ENCODE measurements around the gene CSF2RB.

The CSF2RB gene

DNA sequence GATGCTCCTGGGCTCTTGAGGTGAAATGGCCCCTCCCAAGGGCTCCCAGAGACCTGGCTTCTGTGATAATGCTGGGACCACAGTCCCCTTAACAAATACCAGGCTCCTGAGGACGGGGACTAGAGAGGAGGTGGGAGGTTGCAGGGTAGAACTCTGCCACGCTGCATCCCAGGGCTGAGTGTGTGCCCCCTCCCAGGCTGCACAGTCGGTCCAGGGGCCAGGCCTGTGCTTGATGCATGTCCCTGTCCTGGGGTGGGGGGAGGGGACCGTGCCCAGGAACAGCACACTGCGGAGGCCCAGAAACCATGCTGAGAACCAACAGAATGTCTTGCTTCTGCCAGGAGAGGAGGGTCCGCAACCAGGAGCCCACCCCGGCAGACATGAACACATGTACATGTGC lies 9.3 kb downstream of the CSF2RB start:
- DNase-seq = no peak

DNA sequence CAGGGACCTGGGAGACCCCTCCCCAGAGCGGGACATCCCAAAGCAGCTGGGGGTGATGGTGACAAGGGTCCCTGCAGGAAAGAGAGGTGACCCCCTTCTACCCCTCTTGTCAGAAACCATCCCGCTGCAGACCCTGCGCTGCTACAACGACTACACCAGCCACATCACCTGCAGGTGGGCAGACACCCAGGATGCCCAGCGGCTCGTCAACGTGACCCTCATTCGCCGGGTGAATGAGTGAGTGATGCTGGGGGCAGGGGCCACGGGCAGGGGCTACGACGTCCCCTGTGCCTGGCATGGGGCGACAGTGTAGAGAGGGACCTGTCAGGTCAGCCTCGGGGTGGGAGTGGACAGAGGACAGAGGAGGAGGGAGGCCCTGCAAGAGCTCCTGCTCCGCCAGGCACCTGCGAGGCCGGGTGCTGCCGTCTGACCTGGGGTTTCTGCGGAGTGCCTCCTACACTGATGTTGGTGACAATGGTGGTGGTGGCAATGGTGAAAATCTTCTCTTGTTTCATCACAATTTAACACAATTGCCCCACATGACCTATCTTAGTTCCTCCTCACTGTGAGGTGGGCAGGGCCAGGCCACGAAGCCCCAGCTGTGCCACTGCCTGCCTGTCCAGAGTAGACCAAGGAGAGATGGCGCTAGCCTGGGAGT lies 9.8 kb downstream of the CSF2RB start:
- no peak for DNase-seq

DNA sequence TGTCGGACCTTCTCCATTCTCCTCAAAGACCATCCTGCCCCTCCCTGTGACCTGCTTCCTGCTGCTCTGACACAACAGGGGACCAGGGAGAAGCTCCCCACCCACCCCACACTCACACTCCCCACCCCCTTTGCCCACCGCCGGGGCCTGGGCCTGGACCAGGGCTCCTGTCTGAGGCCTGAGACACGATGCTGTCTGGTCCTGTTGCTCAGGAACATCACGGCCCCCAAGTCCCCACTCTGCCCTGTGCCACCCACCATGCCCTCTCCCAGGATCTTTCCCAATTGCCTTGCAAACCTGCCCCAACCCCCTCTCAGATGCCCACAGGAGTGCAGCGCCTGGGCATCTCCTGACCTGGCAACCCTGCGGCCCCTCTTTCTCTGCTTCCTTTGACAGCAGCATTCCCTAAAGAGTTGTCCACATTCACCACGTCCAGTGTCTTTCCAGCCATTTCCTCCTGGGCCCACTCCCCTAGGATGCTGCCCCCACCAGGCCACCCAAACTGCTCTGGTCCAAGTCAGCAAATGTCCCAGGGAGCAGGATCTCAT lies 10.8 kb downstream of the CSF2RB start:
- no peak for DNase-seq

DNA sequence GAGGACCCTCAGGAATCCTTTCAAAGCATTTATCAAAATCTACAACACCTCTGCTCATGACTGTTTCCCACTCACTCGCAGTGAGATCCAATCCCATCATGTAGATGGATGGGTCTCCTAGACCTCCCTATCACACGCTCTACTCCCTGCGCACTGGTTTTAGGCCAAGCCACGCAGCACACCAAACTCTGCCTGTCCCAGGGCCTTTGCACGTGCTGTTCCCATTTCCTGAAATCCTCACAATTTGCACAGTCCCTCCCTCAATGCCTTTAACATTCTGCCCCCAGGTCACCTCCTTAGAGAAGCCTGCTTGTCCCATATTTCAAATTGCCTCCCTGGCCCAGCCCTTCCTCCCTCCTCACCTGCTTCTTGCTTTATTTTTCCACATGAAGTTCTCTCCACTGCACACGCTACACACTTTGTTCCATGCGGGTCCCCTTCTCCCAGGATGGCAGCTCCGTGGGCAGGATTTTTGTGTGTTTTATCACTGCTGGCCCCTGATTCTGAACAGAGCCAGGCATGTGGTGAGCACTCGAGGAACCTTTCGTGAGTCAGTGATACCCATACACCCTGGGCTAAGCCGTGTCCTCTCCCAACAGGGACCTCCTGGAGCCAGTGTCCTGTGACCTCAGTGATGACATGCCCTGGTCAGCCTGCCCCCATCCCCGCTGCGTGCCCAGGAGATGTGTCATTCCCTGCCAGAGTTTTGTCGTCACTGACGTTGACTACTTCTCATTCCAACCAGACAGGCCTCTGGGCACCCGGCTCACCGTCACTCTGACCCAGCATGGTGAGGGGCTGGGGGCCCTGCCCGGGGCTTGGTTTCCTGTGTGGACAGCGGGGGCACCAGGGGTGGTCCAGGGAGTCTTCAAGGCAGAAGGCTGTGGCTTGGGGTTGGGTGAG lies 12.2 kb downstream of the CSF2RB start:
- no peak for DNase-seq

DNA sequence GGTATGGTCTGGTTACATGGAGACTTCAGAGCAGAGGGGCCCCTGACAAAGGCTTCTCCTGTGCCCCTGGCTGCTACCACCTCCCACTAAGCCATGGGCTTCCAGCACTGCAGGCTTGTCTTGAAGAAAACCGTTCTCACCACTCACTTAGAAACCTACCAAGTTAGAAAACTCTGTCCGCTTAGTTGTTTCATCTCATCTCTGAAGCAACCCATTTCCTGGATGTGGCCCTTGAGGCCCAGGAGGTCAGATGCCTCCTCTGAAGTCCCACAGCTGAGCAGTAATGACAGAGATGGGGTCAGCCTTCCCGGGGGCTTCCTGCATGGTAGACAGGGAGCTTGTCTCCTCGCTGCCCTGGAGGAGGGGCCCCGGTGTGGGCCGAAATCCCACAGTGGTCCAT lies 12.9 kb downstream of the CSF2RB start:
- no peak for DNase-seq

DNA sequence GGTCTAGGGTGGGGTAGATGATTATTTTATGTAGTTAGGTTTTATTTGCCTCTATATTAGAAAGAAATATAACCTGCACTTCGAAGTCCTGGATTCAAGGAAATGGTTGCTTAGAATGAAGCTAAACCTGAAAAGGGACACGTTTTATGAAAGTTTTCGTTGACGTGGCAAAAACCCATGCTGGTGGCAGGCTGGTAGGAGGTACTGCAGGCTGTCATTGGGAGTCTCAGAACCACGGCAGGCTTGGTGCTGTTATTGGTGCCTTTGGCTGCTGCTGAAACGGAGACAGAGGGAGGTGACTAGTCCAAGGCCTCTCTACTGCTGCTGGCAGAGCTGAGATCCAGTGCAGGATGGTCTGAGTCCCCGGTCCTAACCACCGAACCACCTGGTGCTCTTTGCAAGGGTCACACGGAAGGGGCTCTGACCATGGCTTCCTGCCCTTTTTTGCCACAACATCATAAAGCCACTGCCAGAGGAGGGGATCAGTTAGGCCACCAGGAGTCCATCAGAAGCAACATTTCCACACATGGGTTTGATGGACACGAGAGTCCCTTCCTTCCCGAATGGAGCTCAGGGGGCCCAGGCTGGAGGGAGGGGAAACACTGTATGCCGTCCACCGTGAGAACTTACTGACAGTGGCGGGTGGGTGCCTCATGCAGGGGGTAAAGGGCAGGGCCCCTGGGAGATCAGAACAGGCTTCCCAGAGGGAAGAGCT lies 13.4 kb downstream of the CSF2RB start:
- DNase-seq = no peak

DNA sequence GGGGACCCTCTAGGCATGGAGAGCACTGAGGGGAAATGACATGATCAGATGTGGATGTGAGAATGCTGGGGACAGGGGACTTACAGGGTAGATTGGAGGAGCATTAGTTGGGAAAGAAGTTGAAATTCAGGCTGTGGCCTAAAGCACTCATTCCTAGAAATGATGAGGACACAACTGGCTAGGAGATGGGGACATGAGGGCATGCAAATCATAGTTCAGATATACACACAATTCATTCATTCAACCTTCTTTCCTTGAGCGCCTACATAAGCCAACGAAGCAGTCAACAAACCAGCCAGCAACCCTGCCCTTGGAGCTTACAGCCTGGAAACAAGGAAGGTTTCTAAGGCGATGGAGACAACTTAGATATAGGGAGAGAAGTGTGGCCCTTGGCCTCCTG lies 14.2 kb downstream of the CSF2RB start:
- no peak for DNase-seq

DNA sequence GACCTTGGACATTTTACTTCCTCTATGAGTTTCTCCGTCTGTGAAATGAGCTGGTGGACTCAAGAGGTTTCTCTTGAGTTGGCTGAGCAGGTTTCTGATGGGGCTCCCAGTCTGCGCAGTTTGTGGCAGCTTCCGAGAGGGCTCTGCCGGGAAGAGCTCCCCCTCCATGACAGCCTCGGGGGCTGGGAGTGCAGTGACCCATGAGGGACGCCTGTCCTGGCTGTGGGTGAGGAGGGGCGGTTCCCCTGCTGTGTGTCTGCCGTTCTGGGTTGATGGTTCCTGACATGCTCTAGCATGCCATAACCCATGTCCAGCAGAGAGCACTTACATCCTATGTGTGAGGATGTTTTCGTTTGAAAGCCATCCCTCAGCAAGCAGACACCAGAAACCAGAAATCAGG lies 14.8 kb downstream of the CSF2RB start:
- DNase-seq = no peak

DNA sequence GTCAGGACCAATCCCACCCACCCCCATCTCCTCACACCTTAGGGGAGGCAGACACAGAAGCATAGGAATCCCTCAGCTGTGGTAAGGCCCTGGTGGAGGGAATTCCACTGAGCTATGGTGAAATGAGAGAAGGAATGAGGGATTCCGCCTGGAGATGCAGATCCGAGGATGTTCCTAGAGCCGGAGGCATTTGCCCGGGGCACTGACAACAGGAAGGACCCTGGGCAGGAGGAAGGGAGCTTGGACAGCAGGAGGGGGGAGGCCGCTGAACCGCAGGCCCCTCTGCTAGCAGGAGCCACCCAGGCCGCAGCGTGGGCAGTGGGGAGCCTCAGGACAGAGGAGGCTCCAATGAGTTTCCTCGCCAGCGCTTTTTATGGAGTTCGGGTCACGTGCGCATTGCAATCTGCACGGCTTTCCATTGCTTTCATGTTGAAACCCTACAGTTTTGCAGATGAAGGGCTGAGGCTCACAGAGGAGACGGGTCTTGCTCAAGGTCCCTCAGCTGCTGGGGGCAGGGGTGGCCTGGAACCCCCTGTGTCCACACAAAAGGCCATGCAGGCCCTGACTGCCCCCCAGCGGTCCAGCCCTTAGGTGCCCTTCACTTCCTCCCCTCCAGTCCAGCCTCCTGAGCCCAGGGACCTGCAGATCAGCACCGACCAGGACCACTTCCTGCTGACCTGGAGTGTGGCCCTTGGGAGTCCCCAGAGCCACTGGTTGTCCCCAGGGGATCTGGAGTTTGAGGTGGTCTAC lies 15.5 kb downstream of the CSF2RB start:
- DNase-seq = no peak

DNA sequence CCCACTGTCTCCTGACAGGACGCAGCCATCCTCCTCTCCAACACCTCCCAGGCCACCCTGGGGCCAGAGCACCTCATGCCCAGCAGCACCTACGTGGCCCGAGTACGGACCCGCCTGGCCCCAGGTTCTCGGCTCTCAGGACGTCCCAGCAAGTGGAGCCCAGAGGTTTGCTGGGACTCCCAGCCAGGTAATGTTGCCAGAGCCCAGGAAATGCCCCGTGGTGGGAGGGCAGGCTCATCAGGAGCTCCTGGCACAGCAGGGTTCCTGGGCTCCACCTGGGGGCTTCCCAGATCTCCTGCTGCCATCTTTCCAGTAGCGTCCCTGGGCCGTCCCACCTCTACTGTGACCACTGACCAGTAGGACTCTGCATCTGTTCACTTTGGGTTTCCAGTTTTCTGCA lies 16.2 kb downstream of the CSF2RB start:
- no peak for DNase-seq

DNA sequence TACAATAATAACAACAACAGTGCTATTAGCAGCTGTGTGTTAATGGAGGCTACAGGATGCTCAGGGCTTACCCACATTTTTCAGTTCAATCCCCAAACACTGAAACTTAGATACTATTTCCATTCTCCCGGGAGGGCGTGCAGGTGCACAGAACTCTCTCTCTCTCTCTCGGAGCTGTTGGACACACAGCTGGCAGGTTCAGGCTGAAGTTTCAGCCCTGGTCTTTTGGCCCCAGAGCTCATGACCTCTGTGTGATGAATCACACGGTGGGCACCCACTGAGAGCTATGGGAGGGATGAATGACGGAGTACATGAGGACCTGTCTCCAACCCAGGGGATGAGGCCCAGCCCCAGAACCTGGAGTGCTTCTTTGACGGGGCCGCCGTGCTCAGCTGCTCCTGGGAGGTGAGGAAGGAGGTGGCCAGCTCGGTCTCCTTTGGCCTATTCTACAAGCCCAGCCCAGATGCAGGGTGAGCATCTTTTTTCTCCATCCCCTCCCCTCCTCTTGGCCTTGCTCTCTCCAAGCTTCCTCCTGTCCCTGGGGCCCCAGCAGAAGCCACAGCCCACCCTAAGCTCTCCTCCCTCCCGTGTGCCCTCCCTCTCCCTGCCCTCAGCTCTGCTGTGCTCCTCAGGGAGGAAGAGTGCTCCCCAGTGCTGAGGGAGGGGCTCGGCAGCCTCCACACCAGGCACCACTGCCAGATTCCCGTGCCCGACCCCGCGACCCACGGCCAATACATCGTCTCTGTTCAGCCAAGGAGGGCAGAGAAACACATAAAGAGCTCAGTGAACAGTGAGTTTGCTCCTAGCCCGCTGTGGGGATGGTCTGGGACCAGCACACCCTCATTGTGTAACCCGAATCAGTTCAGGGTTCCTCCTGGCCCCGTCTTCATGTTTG lies 16.9 kb downstream of the CSF2RB start:
- DNase-seq = no peak

DNA sequence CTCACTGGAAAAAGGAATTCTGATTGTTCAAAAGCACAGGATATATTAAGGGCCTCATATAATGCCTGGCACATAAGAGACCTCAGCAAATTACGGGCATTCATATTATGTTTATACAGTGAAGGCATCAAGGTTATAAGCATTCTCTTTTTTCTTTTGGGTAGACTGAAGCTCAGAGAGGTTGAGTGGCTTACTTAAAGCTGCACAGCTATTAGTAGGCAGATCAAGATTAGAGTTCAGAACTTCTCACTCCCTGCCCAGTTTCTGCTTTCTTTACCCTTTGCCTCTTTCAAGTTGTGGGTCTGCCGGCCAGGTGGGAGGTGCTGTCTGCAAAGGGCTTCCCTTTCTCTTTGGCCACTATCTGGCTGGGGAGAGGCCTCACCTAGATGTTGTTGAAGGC lies 18.0 kb downstream of the CSF2RB start:
- DNase-seq = no peak

DNA sequence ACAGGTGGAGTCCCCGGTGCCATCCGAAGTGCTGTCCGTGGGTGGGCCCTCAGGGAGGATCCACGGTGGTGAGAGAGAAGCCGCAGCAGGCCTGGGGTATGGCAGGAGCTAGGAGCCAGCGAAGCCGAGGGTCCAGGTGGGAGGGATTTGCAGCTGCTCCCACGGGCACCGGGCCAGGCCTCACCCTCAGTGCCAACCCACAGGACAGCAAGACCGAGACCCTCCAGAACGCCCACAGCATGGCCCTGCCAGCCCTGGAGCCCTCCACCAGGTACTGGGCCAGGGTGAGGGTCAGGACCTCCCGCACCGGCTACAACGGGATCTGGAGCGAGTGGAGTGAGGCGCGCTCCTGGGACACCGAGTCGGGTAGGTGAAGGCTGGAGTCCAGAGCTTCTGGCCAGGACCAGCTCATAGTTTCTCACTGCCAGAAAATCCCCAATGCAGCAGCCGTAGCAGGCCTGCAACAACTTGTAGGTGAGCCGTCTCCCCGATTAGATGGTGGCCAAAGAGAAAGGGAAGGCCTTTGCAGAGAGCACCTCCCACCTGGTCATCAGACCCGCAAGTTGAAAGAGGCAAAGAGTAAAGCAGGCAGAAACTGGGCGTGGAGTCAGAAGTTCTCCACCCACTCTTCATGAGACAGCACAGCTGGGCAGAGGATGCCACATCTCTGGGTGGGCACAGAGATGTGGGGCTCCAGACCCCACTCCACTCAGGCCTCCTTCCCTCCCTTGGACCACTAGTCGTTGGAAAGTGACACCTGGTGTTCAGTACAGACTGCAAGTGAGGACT lies 20.4 kb downstream of the CSF2RB start:
- DNase-seq = no peak

DNA sequence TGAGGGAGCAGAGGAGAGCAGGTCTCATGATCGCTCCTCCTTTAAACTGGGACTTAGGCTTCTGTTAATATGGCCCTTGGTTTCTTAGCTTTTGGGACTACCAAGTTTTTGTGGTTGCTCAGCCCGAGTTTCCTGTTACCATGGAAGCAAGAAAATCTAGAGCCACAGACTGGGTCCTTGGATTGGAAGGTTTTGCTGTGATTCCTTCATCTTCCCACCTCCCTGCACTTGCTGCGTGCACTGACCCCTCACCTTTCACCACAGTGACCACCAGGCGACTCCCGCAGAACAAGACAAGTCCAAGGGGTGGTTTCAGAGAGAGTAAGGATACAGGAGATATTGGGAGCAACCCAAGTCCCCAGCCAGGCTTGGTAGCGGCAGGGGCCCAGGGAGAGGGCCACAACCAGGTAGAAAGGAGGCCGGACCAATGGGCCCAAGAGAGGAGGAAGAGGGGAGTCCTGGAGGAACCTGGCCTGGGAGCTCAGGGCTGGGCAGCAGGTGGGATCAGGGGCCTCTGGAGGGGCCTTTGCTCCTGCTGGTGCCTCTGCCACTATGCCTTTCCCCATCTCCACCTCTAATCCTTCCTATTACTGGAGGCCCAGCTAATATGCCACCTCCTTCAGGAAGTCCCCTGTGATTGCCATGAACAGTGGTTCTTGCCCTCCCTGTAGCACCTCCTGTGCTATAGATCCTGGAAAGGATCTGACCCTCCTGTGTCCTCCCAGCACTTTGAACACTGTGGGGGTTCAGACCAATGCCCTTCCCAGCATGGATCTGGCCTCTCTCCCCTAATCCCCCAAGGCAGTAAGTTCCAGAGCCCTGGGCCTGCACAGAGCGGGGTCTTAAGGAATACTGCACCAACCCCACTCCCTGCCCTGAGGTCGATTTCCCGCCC lies 21.2 kb downstream of the CSF2RB start:
- no peak for DNase-seq

DNA sequence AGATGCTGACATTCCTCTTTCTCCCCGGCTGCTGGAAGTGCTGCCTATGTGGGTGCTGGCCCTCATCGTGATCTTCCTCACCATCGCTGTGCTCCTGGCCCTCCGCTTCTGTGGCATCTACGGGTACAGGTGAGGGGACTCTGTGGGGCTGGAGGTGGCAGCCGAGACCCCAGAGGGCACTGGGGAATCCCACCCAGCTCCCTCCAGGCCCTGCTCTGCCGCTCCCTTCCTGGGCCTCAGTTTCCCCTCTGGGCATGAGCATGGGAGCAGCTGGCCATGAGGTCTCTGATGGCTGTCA lies 21.8 kb downstream of the CSF2RB start:
- no peak for DNase-seq

DNA sequence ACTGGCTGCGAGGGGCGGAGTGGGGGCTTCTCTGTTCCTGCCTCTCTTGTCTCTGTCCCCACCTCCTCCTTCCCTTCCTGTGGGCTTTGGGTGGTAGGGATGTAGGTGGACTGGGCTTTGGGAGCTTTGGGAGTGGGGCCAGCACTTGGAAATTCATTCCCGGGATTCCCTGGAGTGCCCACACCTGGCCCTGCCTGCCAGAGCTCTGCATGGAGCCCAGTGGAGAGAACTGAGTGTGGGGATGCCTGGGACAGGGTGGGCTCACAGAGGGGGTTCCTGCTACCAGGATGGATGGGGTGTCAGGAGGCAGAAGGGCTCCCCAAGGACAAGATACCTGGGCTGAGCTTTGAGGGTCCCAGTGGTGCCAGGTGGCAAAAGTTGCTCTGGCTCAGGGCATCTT lies 22.3 kb downstream of the CSF2RB start:
- DNase-seq = no peak

DNA sequence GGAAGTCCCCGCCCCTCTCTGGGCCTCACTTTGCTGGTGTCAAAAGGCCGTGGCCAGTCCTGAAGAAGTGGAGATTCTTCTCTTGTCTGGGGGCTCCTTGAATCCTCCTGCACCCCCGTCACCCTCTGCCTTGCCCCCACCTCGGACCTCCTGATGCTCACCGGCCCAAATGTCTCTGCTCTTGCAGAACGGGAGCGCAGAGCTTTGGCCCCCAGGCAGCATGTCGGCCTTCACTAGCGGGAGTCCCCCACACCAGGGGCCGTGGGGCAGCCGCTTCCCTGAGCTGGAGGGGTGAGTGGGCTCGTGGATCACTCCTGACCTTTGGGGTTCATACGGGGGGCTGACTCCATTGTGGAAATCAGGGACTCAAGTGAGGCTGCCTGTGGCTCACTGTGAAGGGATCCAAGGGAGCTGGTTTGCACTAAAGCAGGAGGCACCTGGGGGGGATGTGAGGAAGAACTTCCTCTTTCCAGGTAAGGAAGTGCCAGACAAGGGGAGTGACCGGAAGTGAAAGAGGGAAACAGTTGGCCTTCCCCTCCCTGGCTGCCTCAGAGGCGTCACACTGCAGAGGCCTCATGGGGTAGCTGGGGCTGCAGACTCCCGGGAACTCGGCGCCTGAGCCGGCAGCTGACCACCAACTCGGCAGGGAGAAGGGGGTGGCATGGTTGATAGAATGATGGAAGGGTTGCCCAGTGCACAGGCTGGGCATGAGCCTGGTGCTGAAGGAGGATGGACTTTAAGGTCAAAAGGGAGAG lies 23.1 kb downstream of the CSF2RB start:
- no peak for DNase-seq

DNA sequence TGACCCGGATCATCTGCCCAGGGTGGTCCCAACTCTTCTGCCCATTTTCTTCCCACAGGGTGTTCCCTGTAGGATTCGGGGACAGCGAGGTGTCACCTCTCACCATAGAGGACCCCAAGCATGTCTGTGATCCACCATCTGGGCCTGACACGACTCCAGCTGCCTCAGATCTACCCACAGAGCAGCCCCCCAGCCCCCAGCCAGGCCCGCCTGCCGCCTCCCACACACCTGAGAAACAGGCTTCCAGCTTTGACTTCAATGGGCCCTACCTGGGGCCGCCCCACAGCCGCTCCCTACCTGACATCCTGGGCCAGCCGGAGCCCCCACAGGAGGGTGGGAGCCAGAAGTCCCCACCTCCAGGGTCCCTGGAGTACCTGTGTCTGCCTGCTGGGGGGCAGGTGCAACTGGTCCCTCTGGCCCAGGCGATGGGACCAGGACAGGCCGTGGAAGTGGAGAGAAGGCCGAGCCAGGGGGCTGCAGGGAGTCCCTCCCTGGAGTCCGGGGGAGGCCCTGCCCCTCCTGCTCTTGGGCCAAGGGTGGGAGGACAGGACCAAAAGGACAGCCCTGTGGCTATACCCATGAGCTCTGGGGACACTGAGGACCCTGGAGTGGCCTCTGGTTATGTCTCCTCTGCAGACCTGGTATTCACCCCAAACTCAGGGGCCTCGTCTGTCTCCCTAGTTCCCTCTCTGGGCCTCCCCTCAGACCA lies 24.0 kb downstream of the CSF2RB start:
- DNase-seq = no peak

DNA sequence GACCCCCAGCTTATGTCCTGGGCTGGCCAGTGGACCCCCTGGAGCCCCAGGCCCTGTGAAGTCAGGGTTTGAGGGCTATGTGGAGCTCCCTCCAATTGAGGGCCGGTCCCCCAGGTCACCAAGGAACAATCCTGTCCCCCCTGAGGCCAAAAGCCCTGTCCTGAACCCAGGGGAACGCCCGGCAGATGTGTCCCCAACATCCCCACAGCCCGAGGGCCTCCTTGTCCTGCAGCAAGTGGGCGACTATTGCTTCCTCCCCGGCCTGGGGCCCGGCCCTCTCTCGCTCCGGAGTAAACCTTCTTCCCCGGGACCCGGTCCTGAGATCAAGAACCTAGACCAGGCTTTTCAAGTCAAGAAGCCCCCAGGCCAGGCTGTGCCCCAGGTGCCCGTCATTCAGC lies 24.6 kb downstream of the CSF2RB start:
- DNase-seq = no peak

Measured in activated T-cell treated with anti-CD3 and anti-CD28 coated beads for 4 hours (primary cell).